Measurements from ENCODE around the gene HCAR2.
A peak's percentile ranks its signal among the peaks of the same experiment; 100 is the strongest.
"Not testable (repeated sequence)": the region's sequence is repeated elsewhere in the genome, so short reads cannot be mapped to it uniquely, and the experiment has no call there.

HCAR2 gene

DNA sequence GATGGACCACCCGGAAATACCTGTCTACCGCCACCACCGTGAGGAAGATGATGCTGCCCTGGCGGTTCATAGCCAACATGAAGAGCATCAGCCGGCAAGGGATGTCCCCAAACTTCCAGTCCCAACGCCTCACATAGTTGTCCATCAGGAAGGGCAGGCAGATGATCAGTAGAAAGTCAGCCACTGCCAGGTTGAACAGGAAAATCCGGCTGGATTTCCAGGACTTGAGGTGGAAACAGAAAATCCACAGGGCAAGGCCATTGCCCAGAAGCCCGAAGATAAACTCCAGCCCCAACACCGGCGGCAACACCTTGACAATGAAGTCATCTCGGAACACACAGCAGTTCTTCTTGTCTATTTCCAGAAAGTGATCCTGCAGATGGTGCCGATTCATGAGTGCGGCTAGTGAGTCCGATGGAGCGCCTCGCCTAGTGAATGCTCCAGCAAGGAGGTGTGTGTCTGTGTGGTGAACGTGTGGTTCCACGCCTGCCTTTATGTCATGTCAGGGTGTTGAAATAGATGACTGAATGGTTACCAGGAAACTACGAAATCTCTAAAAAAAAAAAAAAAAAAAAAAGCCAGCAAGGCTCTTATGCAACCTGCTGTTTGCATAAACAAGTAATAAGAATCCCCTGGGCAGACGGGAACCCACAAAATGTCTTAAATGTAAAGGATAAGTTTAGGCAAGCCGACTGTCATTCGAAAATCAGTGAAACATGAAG, at the start of gene HCAR2:
HCAR2 (minus strand) TSS at position 468 of the 722 bp plus-strand sequence; CDS start at position 394, 74 bp downstream.
- peak; percentile 29 for DNase-seq

DNA sequence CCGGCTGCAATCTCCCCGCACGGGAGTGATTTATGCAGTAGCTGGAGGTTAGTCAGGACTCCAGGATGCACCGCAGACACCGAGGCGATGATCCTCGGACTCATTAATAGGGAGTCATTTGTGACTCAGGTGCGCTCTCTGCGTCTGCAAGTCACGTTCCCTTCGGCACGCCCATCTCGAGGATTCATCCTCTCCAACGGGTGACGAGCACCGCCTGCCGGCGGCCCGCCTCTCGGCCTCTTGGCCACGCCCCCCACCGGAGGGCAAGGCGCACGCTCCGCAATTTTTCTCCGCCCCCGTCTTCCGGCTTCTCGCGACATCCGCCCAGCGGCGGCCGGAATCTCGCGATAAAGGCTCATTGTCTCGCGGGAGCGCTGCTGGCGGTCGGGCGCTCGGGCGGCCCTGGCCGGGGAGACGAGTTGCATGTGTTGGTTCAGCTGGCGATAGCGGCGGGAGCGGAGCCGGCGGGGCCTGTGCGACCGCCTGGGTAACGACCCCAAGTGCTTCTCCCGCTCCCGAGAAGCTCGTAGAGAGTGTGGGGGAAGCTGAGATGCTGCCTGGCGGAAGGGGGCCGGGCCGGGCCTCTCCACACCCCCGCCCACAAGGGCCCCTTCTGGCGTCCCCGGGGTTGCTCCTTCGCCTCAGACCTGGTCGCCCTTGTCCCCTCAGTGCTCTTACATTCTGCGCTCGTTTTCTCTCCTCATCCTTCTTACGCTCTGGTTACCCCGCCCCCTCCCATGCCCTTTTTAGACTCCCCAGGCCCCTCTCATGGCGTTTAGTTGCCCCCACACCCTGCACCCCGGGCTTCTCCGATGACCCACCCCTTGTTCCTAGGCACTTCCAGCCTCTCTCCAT, 49.5 kb upstream of the HCAR2 start, which contains the start of gene DENR:
DENR (plus strand) TSS at position 361 of the 855 bp plus-strand sequence. CDS start 878 bp downstream, outside the sequence.
- DNase-seq = peak; percentile 86

DNA sequence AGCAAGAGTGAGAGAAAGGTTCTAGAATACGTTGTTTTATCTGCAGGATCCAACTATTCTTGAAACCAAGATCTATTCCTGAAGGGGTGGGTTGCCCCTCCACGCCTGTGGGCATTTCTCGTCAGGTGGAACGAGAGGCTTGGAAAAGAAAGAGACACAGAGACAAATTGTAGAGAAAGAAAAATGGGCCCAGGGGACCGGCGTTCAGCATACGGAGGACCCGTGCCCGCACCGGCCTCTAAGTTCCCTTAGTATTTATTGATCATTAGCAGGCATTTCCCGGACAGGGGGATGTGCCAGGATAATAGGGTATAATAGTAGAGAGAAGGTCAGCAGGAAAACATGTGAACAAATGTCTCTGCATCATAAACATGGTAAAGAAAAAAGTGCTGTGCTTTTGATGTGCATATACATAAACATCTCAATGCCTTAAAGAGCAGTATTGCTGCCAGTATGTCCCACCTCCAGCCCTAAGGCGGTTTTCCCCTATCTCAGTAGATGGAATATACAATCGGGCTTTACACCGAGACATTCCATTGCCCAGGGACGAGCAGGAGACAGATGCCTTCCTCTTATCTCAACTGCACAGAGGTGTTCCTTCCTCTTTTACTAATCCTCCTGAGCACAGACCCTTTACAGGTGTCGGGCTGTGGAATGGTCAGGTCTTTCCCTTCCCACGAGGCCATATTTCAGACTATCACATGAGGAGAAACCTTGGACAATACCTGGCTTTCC, 47.8 kb upstream of the HCAR2 start:
- not testable (repeated sequence) for DNase-seq

DNA sequence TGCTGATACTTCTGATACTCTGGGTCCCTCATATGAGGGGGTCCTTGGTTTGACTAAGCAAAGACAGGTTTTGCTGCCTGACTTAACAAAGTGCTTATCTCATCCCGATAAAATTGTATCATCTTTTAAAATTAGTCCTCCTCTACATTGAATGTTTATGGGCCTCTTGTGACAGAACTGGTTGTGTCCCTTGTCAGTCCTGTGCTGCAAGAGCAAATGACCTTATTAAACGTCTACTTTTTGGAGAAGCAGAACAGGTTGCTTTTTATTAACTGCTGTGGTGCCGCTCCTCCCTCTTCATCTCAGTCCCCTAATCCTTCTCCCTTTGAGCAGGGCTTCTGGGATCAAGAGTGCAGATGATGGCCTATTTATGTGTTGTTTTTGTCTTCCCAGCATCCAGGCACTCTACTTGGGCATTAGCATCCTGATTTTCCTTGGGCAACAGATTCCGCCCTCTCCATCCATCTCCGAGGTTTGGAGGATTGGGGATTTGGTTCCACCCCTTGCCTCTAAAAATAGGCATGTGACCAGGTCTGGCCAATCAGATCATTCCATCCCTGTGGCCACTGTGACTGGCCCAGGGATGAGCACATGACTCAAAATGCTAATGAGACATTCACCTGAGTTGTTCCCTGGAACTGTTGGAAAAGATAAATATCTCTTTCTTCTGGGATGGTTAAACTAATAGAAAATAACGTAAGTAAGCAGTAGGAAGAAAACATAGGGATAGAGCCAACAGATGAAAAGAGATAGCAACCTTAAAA, 46.6 kb upstream of the HCAR2 start:
- DNase-seq = no peak

DNA sequence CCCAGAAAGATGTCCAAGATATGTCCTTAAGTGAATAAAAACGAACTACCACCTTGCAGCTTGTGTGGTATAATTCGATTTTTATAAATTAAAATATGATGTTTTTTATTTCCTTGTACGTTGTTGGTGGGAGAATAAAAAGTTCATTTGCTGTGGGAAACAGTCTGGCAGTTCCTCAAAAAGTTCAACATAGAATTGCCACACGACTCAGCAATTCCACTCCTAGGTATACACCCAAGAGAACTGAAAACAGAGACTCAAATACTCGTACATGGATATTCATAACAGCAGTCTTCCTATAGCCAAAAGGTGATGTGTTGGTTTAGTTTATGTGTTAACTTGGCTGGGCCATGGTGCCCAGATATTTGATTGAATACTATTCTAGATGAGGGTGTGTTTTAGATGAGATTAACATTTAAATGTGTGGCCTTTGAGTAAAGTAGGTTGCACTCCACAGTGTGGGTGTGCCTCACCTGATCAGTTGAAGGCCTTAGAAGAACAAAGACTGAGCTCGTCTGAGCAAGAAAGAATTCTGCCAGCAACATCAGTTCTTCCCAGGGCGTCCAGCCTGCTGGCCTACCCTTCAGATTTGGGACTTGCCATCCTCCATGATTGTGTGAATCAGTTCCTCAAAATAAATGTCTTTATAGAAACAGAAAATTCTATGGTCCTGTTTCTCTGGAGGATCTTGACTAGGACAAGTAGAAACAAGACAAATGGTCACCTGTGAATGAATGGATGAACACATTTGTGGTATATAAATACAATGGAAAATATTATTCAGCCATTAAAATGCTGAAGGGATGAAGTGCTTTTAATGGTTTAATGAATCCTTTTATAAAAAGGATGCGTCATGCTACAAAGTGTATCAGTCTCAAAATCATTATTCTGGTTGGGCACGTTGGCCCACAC, 44.3 kb upstream of the HCAR2 start:
- no peak for DNase-seq

DNA sequence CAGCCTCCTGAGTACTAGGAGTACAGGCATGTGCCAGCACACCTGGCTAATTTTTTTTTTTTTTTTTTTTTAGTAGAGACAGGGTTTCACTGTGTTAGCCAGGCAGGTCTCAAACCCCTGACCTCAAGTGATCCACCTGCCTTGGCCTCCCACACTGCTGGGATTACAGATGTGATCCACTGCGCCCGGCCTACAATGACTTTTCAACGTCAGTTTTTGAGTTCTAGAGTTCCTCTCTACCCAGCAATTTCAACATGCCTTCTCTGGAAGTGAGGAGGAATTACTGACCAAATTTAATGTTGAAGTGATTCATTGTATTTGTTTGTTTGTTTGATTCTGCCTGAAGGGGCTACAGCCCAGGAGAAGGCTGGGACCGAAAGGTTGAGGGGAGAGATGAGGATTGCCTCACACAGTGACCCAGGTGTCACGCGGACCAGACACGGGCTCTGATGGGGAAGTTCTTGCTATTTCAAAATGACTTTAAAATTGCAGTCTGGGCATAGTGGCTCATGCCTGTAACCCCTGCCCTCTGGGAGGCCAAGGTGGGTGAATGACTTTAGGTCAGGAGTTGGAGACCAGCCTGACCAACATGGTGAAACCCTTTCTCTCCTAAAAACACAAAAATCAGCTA, 40.9 kb upstream of the HCAR2 start:
- peak; percentile 28 for DNase-seq

DNA sequence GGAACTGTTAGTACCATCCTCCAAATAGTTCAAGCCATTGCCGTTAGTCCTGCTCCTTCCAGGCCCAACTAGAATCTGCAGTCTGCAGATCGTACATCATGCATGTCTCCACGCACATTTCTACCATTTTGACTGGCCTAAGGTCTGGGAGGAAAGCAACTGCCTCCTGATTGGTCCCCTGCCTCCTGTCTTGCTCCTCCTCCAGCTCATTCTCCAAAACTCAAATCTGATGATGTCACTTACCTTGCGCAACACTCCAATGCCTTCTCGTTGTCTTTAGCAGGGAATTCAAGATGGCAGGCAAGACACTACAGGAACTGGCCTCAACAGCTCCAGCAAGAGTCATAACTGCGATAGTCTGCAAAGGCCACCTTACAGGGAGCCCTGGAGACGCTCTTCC, 37.2 kb upstream of the HCAR2 start:
- no peak for DNase-seq

DNA sequence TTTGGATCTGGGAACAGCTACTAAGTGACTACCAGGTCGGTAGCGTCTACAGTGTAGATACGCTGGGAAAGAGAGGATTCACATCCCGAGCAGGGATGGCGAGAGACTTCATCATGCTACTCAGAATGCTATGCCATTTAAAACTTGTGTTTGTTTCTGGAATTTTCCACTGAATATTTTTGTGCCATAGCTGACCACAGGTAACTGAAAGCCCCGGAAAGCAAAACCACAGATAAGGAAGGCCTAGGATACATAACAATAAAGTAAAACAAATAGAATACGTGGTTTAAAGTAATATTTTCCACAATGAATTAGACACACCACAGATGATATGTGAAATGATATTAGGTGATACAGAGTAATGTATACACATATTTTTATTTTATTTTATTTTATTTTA, 35.4 kb upstream of the HCAR2 start:
- peak; percentile 31 for DNase-seq

DNA sequence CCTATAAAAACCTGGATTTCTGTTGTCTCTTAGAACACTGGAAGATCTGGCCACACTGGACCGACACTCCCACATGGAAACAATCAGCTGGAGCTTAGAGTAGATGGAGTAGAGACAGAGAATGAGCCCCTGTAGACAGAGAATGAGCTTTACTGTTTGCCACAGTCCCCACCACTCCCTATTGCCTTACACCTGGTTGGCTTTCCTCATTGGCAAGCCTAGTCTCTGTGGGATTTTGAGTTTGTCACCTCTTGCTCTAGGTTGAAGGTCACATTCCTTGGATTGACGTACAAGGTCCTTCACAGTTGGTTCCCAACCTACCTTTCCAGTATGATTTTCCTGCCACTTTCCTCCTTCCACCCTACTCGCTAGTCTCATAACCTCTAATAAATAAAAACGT, 29.5 kb upstream of the HCAR2 start:
- no peak for DNase-seq

DNA sequence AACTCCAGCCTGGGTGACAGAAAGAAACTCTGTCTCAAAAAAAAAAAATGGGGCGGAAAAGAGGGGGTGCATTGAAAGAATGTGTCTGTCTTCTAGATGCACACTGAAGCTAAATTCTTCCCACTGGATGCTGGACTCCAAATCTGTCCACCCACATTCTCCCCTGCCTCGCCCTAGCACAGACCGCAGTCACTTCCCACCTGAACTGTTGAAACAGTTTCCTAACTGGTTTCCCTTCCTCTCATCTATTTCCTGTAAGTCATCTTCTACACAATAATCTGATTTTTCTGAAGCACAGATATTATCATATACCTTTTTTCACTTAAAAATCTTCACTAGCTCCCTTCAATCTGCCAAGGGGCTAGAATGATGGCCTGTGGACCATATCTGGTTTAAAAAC, 29.0 kb upstream of the HCAR2 start:
- no peak for DNase-seq

DNA sequence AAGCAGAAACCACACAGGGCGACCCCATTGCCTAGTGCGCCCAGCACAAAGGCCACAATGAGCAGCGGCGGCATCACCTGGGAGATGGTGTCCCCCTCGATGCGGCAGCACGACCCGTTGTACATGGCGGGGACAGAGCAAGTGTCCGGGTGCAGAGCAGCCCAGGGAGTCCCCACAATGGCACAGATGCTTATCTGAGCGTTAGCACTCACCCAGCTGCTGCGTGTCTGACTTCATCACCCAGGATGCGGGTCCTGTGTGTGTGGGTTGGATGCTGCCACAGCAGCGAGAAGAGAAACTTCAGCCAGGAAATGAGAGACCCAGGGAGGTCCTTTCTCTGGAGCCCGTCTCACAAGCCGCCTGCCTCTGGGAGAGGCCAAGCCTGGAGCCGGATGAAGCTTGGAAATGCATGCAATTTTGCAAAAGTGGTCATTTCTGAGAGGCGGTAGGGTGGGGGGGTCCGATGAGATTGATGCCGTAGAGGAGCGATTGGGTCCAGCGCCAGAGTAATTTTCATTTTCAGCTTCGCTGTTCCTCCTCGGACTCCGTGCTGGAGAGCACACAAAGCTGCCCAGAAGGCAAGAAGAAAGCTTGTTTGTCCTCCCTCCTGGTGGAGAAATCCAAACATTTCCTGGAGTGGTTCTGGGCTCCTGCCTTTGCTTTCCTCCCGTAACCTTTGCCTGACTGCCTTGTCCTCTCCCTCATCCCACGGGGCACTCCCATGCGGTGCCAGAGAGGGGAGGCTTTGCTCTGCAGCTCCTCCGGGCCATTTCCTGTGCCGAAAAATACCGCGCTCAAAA, 27.3 kb upstream of the HCAR2 start, which contains the start of gene HCAR1:
HCAR1 (minus strand) TSS at position 630 of the 800 bp plus-strand sequence; CDS start at position 125, 505 bp downstream.
- no peak for DNase-seq

DNA sequence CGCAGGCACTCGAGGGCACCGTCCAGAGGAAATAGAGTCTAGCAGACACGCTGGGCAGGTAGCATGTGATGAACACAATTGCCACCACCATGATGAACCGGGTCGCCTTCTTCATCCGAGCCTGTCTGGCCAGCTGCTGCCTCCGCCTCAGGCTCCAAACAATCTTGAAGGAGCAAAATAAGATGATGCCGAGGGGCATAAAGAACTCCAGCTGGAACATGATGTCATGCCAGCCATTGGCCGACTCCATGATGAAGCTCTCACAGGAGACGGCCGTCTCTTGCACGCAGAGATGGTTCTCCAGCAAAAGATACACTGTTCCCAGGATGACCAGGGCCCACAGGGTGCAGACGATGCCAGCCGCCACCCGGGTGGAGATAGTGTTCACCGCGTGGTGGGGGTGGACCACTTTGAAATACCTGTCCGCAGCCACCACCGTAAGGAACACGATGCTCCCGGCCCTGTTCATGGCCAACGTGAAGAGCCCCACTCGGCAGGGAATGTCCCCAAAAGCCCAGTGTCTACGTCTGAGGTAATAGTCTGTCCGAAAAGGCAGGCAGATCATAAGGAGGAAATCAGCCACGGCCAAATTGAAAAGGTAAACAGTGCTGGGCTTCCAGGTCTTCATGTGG, 26.5 kb upstream of the HCAR2 start:
- DNase-seq = no peak

DNA sequence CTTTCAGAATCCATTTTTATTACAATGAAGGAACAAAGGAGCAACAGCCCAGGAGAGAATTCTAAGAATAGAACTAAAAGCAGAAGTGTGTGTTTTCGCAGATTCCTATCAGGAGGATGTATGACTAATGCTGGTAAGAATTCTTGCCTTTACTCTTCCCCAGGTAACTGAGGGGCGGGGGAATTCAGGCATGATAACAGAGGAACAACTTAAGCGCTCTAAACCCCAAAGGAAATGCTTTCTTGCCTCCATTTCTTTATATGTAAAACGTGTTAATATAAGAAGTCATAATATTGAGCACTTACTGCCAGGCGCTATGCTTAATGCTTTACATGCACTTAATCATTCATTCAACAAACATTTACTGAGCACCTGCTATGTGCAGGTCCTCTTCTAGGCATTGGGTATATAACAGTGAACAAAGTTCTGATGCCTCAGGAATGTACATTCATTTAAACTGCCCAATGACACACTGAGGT, 23.0 kb upstream of the HCAR2 start:
- DNase-seq = peak; percentile 73

DNA sequence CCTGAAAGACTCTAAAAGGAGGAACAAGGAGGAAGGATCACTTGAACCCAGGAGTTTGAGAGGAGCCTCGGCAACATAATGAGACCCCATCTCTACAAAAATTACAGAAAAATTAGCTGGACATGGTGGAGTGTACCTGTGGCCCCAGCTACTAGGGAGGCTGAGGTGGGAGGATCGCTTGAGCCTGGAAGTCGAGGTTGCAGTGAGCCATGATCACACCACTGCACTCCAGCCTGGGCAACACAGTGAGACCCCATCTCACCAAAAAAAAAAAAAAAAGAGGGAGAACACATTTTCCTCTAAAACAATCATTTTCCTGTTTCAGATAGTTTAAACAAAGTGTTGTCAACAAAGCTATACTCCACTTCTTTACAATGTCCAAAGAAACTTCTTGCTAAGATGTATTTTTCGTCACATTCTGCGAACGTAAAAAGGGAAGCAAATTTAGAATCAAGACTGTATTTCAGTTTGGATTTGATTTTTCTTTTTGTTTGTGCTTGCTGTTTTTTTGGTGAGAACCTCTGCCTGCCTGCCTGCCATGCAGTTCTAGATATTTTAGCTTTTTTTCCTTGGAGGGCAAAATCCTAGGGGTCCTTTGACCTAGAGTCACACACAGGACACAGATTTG, 22.4 kb upstream of the HCAR2 start:
- no peak for DNase-seq

DNA sequence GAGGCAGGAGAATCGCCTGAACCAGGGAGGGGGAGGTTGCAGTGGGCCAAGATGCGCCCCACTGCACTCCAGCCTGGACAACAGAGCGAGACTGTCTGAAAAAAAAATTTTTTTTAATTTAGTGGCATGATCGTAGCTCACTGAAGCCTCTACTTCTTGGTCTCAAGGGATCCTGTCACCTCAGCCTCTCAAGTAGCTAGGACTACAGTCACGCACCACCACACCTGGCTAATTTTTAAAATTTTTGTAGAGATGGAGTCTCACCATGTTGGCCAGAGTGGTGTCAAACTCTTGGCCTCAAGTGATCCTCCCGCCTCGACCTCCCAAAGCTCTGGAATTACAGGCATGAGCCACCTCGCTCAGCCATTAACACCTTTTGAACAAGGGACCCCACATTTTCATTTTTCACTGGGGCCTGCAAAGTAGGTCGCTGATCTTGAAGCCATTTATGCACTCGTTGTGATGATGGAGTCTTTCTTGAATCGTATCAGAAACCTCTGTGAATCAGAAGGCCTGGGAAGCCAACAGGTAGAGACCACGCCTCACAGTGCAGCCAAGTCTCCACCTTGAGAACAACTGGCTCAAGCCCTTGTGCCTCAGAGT, 21.6 kb upstream of the HCAR2 start:
- no peak for DNase-seq

DNA sequence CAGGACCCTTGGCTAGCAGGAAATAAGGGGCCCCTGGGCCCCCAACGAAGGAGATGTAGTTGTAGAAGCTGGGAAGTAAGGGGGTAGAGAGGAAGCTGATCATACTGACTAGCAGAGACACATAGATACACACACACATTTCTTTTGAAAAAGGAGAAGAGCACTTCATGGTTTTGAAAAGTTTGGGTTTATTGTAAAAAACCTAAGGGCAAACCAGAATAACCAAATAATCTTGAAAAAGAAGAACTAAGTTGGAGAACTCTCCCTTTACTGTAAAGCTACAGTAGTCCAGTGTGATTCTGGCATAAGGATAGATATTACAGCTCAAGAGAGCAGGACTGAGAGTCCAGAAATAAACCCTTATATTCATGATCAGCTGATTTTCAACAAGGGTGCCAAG, 19.2 kb upstream of the HCAR2 start:
- no peak for DNase-seq

DNA sequence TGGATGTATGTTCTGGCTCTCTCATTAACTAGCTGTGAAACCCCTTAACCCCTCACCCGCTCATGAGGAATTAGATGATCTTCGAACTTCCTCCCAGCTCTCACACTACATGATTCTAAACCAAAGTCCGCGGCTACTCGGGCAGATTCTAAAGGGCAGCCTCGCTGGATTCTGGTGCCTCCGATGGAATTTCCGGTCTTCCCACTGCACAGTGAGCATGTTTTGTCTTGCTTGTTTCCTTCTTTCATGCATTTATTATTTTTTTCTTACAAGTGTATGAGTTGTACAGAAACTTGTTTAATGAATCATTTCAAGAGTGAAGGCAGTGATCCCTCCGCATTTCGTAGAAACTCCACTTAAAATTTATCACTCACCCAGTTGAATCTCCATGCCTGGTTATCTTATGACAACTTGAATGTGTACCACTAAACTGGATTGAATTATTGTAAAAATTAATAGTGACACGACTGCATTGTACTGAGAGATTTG, 17.9 kb upstream of the HCAR2 start:
- no peak for DNase-seq

DNA sequence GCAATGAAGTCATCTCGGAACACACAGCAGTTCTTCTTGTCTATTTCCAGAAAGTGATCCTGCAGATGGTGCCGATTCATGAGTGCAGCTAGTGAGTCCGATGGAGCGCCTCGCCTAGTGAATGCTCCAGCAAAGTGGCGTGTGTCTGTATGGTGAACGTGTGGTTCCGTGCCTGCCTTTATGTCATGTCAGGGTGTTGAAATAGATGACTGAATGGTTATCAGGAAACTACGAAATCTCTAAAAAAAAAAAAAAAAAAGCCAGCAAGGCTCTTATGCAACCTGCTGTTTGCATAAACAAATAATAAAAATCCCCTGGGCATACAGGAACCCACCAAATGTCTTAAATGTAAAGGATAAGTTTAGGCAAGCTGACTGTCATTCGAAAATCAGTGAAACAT, 13.5 kb upstream of the HCAR2 start, which contains the start of gene HCAR3:
HCAR3 (minus strand) TSS at position 154 of the 400 bp plus-strand sequence; CDS start at position 80, 74 bp downstream.
- peak; percentile 2 for DNase-seq

Data from GF-D8 (cell line).